HG02973 (cell line): ENCODE measurements around the gene ARHGAP6.
"Not testable (repeated sequence)": the region's sequence is repeated elsewhere in the genome, so short reads cannot be mapped to it uniquely, and the experiment has no call there.

ENCODE experiments used
- ATAC-seq: cut with Tn5 transposase; IDR thresholded peaks from one replicate; pipeline ENCODE4 v1.9.1; 2021; ENCODE audit warnings: moderate library complexity; ENCODE audit not compliant: unreplicated experiment

The ARHGAP6 gene

DNA sequence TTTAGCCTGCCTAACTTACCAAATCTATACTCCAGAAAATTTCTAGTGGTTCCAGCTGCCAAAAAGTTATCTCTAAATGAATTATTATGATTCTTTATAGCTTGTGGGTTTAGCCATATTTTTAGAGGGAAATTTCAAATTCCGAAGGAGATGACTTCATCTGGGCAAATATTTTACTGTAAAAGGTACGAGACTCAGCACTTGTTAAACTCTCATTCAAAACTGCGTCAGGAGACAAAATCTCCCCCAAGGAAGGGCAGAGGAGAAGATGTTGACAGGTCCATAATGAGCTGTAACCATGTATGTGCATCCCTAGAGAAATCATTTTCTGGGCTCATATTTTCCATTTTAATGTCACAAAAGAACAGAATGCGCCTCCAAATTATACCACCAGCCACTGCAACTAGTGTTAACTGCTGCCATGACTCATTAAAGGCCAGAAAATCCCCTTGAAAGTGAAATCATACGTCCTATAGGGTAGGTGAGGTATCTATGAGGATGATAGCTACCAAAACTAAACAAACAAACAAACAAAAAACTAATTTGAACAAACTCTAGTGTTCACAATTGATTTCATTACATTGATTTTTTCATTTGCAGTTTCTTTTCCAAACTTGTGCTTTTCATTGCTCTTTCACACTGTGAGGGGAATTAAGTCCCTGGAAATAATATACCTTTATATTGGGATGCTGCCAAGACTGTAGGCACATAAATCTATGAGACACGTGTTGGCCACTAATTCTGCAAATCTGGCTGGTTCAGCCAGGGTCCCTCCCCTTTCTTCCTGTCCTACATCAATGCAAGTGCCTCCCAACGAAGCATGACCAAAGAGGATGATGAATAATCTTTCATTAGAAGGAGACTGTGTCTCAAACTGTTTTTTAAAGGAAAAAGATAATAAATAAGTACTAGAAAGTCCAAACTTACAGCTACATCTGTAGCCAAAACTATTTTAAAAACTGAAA, 85.8 kb downstream of the ARHGAP6 start:
- no peak for ATAC-seq

- ATAC-seq = not testable (repeated sequence)
Measured at GRCh38 chrX:11578301-11578700, 87.4 kb downstream of the ARHGAP6 start.

GRCh38 chrX:11577603-11578002, 88.1 kb downstream of the ARHGAP6 start:
- no peak for ATAC-seq

GRCh38 chrX:11575332-11575731, 90.4 kb downstream of the ARHGAP6 start:
- no peak for ATAC-seq

DNA sequence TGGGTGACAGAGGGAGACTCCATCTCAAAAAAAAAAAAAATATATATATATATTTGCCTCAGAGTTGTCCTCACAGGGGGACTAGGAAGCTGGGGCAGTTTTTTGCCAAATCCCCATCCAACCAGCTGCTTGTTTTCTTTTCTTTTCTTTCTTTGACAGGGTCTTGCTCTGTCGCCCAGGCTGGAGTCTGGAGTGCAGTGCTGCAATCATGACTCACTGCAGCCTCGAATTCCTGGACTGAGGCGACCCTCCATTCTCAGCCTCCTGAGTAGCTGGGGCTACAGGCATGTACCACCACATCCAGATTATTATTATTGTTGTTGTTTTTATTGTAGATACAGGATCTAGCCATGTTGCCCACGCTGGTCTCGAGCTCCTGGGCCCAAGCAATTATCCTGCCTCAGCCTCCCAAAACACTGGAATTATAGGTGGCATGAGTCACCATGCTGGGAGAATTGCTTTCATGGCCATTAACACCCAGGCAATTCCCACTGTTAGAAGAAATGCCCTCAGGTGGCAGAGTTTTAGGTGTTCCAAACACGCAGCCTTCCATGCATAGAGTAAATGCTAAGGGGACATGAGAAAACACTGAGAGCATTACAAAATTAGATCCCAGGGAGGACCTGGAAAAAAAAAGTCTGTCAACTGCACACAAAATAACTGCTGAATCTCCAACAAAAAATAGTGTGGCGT, 98.0 kb downstream of the ARHGAP6 start:
- no peak for ATAC-seq

GRCh38 chrX:11566789-11567188, 98.9 kb downstream of the ARHGAP6 start:
- ATAC-seq = no peak

GRCh38 chrX:11566173-11566572, 99.5 kb downstream of the ARHGAP6 start:
- no peak for ATAC-seq

GRCh38 chrX:11564546-11564945, 101.2 kb downstream of the ARHGAP6 start:
- no peak for ATAC-seq

- ATAC-seq = no peak
Measured at GRCh38 chrX:11562570-11562969, 103.2 kb downstream of the ARHGAP6 start.

DNA sequence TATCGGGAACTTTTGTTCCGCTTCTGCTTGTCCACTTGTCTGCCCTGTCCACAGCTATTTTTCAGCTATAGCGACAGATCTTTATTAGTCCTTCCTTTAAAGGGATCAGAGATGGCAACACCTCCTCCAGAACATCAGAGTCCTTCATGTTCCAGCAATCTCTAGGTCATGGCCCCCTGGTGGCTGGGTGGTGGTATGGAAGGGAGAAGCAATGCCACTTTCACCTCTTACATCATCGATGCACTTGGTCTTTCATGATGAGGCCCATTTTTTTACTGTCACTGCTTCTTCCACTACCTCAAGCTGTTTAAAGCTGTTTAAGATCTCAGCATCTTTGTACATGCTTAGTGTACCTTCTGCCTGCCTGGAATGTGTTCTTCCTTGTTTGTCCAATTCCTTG, 106.7 kb downstream of the ARHGAP6 start:
- no peak for ATAC-seq

DNA sequence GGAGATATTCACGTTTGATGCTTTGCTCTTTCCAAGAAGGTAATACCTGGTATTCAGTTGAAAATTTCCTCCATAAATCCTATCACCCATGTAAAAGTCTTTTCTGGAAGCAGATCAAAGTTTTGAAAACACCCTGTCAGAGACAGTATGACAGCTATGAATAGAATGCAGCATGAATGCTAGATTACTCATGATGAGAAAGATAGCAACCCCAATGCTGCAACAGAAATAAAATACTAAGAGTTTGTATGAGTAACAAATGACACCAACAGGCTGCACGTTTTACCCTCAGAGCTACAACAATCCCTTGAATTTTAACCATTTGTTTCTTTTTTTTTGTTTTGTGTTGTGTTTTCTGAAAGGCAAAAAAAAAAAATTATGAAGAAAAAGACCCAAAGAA, 108.6 kb downstream of the ARHGAP6 start:
- no peak for ATAC-seq

DNA sequence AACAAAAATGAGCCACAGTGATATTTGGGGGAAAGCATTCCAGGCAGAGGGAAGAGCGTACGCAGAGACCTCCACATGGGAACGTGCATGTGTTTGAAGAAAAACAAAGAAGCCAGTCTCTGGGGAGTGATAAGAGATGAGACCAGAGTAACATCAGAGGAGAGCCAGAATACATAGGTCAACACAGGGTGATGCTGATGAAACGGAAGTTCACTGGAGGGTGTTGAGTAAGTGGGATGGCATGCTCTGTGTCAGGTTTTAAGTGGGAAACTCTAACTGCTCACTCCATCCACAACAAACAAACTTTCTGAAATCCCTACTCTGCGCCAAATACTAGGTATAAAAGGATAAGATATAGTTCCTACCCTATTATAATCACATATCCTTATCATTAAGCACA, 110.0 kb downstream of the ARHGAP6 start:
- no peak for ATAC-seq

- no peak for ATAC-seq
Measured at GRCh38 chrX:11553594-11553993, 112.1 kb downstream of the ARHGAP6 start.

DNA sequence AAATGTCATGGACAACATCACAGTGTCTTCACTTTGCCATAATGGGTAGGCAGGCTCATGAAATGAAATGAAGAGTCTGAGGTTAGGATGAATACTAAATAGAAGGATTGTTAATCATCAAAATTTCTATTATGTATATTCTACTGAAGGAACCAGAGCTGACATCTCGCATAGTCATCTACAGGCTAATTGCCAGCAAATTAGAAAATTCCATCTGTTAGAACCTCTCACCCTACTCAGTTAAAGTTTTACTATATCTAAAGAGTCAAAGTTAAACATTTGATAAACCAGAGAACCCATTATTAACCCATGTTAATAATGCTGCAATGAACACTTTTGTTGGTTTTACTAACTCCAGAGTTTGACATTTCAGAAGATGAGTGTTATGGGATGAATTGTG, 114.6 kb downstream of the ARHGAP6 start:
- ATAC-seq = no peak

- ATAC-seq = no peak
Measured at GRCh38 chrX:11546917-11547316, 118.8 kb downstream of the ARHGAP6 start.

- no peak for ATAC-seq
Measured at GRCh38 chrX:11543249-11543648, 122.5 kb downstream of the ARHGAP6 start.

- ATAC-seq = no peak
Measured at GRCh38 chrX:11541510-11541909, 124.2 kb downstream of the ARHGAP6 start.

DNA sequence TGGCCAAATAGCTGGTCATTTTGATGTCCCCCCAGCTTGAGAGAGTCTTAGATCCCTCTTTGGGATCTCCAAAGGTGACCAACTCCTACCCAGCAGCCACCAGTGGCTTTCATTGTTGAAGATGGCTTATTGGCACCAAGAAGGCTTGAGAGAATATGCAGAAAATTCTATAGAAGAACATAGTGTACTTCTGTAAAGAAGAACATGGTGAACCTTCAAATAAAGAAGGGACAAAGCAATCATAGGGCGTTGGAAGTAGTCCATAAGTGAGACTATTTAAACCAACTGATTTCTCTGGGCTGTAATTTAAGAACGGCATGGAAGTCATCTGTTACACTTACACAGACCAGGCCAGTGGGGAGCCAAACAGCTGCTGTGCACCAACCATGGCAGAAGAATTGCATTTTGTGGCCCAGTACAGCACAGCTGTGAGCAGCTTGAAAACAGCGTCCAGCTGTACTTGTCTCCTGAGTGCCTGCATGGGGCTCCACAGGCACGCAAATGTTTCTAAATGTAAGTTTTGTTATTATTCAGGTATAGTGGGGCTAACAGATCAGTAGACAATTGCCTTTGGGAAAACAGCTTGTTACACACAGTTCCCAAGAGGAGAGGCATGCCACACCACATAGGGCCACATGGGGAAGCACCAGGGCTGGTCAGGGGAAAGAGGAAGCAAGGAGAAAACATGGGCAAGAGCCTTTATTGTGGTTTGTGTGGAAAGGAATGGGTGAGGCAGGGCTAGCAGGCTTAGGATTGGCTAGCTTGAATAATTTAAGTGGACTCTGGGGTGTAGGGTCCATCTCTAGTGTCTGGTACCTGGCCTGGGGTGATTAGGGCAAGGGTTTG, 125.0 kb downstream of the ARHGAP6 start:
- peak; percentile 87 for ATAC-seq

GRCh38 chrX:11537141-11537540, 128.6 kb downstream of the ARHGAP6 start:
- ATAC-seq = no peak

GRCh38 chrX:11535156-11535919, 130.4 kb downstream of the ARHGAP6 start:
- no peak for ATAC-seq
